NCI-H2029 treated with DMSO at 0.1 percent for 48 hours (cell line): ENCODE data around the gene LCNL1.
A peak's percentile ranks its signal among the peaks of the same experiment; 100 is the strongest.
"Not testable (repeated sequence)": the region's sequence is repeated elsewhere in the genome, so short reads cannot be mapped to it uniquely, and the experiment has no call there.

Experiments
- DNase-seq: peaks from one replicate; lab custom pipeline; 2025; lab: John Stamatoyannopoulos, UW

The LCNL1 gene

GRCh38 chr9:137026384-137026783 lies 43.6 kb downstream of the LCNL1 start:
- no peak for DNase-seq

- no peak for DNase-seq
Measured at GRCh38 chr9:137026828-137027227, 44.0 kb downstream of the LCNL1 start.

- no peak for DNase-seq
Measured at GRCh38 chr9:137027369-137028262, 44.8 kb downstream of the LCNL1 start, which contains the start of gene ABCA2. Gene ABCA2 (minus strand): TSS chr9:137028237. CDS start chr9:137028140, 97 bp downstream.

GRCh38 chr9:137028263-137029057 lies 45.7 kb downstream of the LCNL1 start:
- peak; percentile 29 for DNase-seq

GRCh38 chr9:137029058-137029936 lies 46.5 kb downstream of the LCNL1 start:
- DNase-seq, result no peak

- no peak for DNase-seq
Measured at GRCh38 chr9:137030006-137030405, 47.2 kb downstream of the LCNL1 start.

- DNase-seq, result no peak
Measured at GRCh38 chr9:137030538-137031527, 48.0 kb downstream of the LCNL1 start.

GRCh38 chr9:137031904-137032640 lies 49.3 kb downstream of the LCNL1 start, which contains the start of gene FUT7:
Gene FUT7 (minus strand): TSS chr9:137032088. CDS start chr9:137031991, 97 bp downstream.
- no peak for DNase-seq

- no peak for DNase-seq
Measured at GRCh38 chr9:137032858-137033257, 50.1 kb downstream of the LCNL1 start.

- not testable (repeated sequence) for DNase-seq
Measured at GRCh38 chr9:137033481-137033880, 50.7 kb downstream of the LCNL1 start.

- DNase-seq, result no peak
Measured at GRCh38 chr9:137034039-137034708, 51.4 kb downstream of the LCNL1 start.

GRCh38 chr9:137034709-137035506 lies 52.1 kb downstream of the LCNL1 start:
- DNase-seq, result peak; percentile 81
